Measurements from ENCODE around the gene C22orf23.

- TF ChIP-seq CTCF (IDR thresholded peaks at IDR 0.05) (no peak), EZH2 (IDR thresholded peaks at IDR 0.05; ENCODE audit: borderline replicate concordance, insufficient read depth, low read depth, low read length, poor library complexity, severe bottlenecking) (no peak)
Measured at GRCh38 chr22:37943825-37944198, 9.6 kb downstream of the C22orf23 start.

Measured in B cell (primary cell).